HG03565 (cell line): ENCODE results near the gene RUNX2.

ENCODE experiments used
- ATAC-seq: cut with Tn5 transposase; IDR thresholded peaks from one replicate; pipeline ENCODE4 v1.9.1; 2021; ENCODE audit warnings: mild to moderate bottlenecking, moderate library complexity; ENCODE audit not compliant: unreplicated experiment

RUNX2 gene

GRCh38 chr6:45637056-45637455 is 308.9 kb downstream of the RUNX2 start:
- ATAC-seq: no peak

GRCh38 chr6:45637611-45638257 is 309.6 kb downstream of the RUNX2 start:
- ATAC-seq: no peak

- ATAC-seq: no peak
These were observed 312.0 kb downstream of the RUNX2 start for GRCh38 chr6:45640081-45640491.

- no peak for ATAC-seq
These were observed 312.7 kb downstream of the RUNX2 start for GRCh38 chr6:45640811-45641210.

- ATAC-seq: no peak
These were observed 314.4 kb downstream of the RUNX2 start for GRCh38 chr6:45642331-45643125.

GRCh38 chr6:45643126-45643525 is 315.0 kb downstream of the RUNX2 start:
- ATAC-seq: no peak

- ATAC-seq: no peak
These were observed 316.6 kb downstream of the RUNX2 start for GRCh38 chr6:45644720-45645119.

- ATAC-seq: no peak
These were observed 317.2 kb downstream of the RUNX2 start for GRCh38 chr6:45645302-45645701.

GRCh38 chr6:45647341-45648261 is 319.5 kb downstream of the RUNX2 start:
- ATAC-seq: no peak

GRCh38 chr6:45648262-45648620 is 320.1 kb downstream of the RUNX2 start:
- ATAC-seq: no peak

GRCh38 chr6:45650524-45651135 is 322.5 kb downstream of the RUNX2 start:
- ATAC-seq: no peak

GRCh38 chr6:45651301-45651700 is 323.2 kb downstream of the RUNX2 start:
- no peak for ATAC-seq

GRCh38 chr6:45652416-45652815 is 324.3 kb downstream of the RUNX2 start:
- no peak for ATAC-seq

- ATAC-seq: no peak
These were observed 325.2 kb downstream of the RUNX2 start for GRCh38 chr6:45653117-45653883.

GRCh38 chr6:45654673-45655072 is 326.5 kb downstream of the RUNX2 start:
- no peak for ATAC-seq

- no peak for ATAC-seq
These were observed 327.8 kb downstream of the RUNX2 start for GRCh38 chr6:45655745-45656476.

GRCh38 chr6:45657226-45657625 is 329.1 kb downstream of the RUNX2 start:
- ATAC-seq: no peak

- ATAC-seq: no peak
These were observed 330.3 kb downstream of the RUNX2 start for GRCh38 chr6:45658400-45658799.

- no peak for ATAC-seq
These were observed 330.8 kb downstream of the RUNX2 start for GRCh38 chr6:45658958-45659357.

GRCh38 chr6:45661661-45662060 is 333.5 kb downstream of the RUNX2 start:
- no peak for ATAC-seq
